ENCODE measurements around the gene SRGAP3.
"Not testable (repeated sequence)": the region's sequence is repeated elsewhere in the genome, so short reads cannot be mapped to it uniquely, and the experiment has no call there.

SRGAP3 gene

GRCh38 chr3:9088441-9089353 lies 160.7 kb downstream of the SRGAP3 start:
- no peak overlapping the region for H3K27ac ChIP-seq (ENCODE audit: insufficient read depth in 1 of 2, low read depth in 1 of 2, low read length in 2 of 2, poor library complexity in 1 of 2, severe bottlenecking in 2 of 2)
- H3K4me3 ChIP-seq (ENCODE audit: control insufficient read depth in 1 of 7, extremely low read depth in 1 of 7, insufficient read depth in 4 of 7, low read depth in 2 of 7, low read length in 6 of 7): no peak overlapping the region
- no peak for DNase-seq
- H3K4me1 ChIP-seq (ENCODE audit: control extremely low read depth in 1 of 4, control insufficient read depth in 4 of 4, insufficient read depth in 4 of 4, low read length in 3 of 4): peaks cover 0 to 20% (median 10%) of the 10 kb centered on the region in 4 experiments
- H3K9me3 ChIP-seq (ENCODE audit: control extremely low read depth in 1 of 5, control insufficient read depth in 4 of 5, insufficient read depth in 2 of 5, low read depth in 1 of 5, low read length in 4 of 5): no peaks in the 10 kb centered on the region
- no peaks in the 10 kb centered on the region for H3K27me3 ChIP-seq (replicated peaks in 2 of 5; ENCODE audit: control insufficient read depth in 4 of 5, insufficient read depth in 5 of 5, low read length in 4 of 5)
- ChIA-PET CTCF (no interaction called here), POLR2A (no interaction called here)
- H3K36me3 ChIP-seq (ENCODE audit: control insufficient read depth in 4 of 4, insufficient read depth in 4 of 4, low read length in 3 of 4): no peaks in the 10 kb centered on the region
- over 99% methylated on average over 10 of the region's 12 CpGs for WGBS (ENCODE audit: insufficient coverage)

GRCh38 chr3:9087831-9088413 lies 161.5 kb downstream of the SRGAP3 start:
- Histone ChIP-seq H3K4me3 (ENCODE audit: control insufficient read depth in 1 of 7, extremely low read depth in 1 of 7, insufficient read depth in 4 of 7, low read depth in 2 of 7, low read length in 6 of 7) (no peak overlapping the region), H3K27me3 (replicated peaks in 2 of 5; ENCODE audit: control insufficient read depth in 4 of 5, insufficient read depth in 5 of 5, low read length in 4 of 5) (no peaks in the 10 kb centered on the region), H3K36me3 (ENCODE audit: control insufficient read depth in 4 of 4, insufficient read depth in 4 of 4, low read length in 3 of 4) (no peaks in the 10 kb centered on the region), H3K4me1 (ENCODE audit: control extremely low read depth in 1 of 4, control insufficient read depth in 4 of 4, insufficient read depth in 4 of 4, low read length in 3 of 4) (peaks cover 0 to 20% (median 10%) of the 10 kb centered on the region in 4 experiments), H3K27ac (ENCODE audit: insufficient read depth in 1 of 2, low read depth in 1 of 2, low read length in 2 of 2, poor library complexity in 1 of 2, severe bottlenecking in 2 of 2) (no peak overlapping the region), H3K9me3 (ENCODE audit: control extremely low read depth in 1 of 5, control insufficient read depth in 4 of 5, insufficient read depth in 2 of 5, low read depth in 1 of 5, low read length in 4 of 5) (no peaks in the 10 kb centered on the region)
- ChIA-PET CTCF (no interaction called here), POLR2A (no interaction called here)
- DNase-seq: peak in 2 of 3 donors; percentile 21 to 22
- WGBS (ENCODE audit: insufficient coverage): 55% methylated on average over 4 of the region's 8 CpGs

- H3K9me3 ChIP-seq (ENCODE audit: control extremely low read depth in 1 of 5, control insufficient read depth in 4 of 5, insufficient read depth in 2 of 5, low read depth in 1 of 5, low read length in 4 of 5); H3K27ac ChIP-seq (ENCODE audit: insufficient read depth in 1 of 2, low read depth in 1 of 2, low read length in 2 of 2, poor library complexity in 1 of 2, severe bottlenecking in 2 of 2); H3K4me3 ChIP-seq (ENCODE audit: control insufficient read depth in 1 of 7, extremely low read depth in 1 of 7, insufficient read depth in 4 of 7, low read depth in 2 of 7, low read length in 6 of 7); H3K36me3 ChIP-seq (ENCODE audit: control insufficient read depth in 4 of 4, insufficient read depth in 4 of 4, low read length in 3 of 4); POLR2A ChIA-PET; DNase-seq; H3K27me3 ChIP-seq (replicated peaks in 2 of 5; ENCODE audit: control insufficient read depth in 4 of 5, insufficient read depth in 5 of 5, low read length in 4 of 5): not testable (repeated sequence)
- CTCF ChIA-PET: interaction anchor here (1.5 kb wide), 1 partner anchor 17 kb away, joined by 3 read pairs; no protein-coding TSS in a partner anchor
- no CpG with 5 or more reads among the region's 2 CpGs for WGBS (ENCODE audit: insufficient coverage)
- peaks cover 0 to 24% (median 10%) of the 10 kb centered on the region in 4 experiments for H3K4me1 ChIP-seq (ENCODE audit: control extremely low read depth in 1 of 4, control insufficient read depth in 4 of 4, insufficient read depth in 4 of 4, low read length in 3 of 4)
Measured at GRCh38 chr3:9085428-9085827, 164.0 kb downstream of the SRGAP3 start.

- Histone ChIP-seq H3K4me1 (ENCODE audit: control extremely low read depth in 1 of 4, control insufficient read depth in 4 of 4, insufficient read depth in 4 of 4, low read length in 3 of 4) (peaks cover 0 to 3% (median 0%) of the 10 kb centered on the region in 4 experiments), H3K27ac (ENCODE audit: insufficient read depth in 1 of 2, low read depth in 1 of 2, low read length in 2 of 2, poor library complexity in 1 of 2, severe bottlenecking in 2 of 2) (no peak overlapping the region), H3K9me3 (ENCODE audit: control extremely low read depth in 1 of 5, control insufficient read depth in 4 of 5, insufficient read depth in 2 of 5, low read depth in 1 of 5, low read length in 4 of 5) (no peaks in the 10 kb centered on the region), H3K27me3 (replicated peaks in 2 of 5; ENCODE audit: control insufficient read depth in 4 of 5, insufficient read depth in 5 of 5, low read length in 4 of 5) (no peaks in the 10 kb centered on the region), H3K4me3 (ENCODE audit: control insufficient read depth in 1 of 7, extremely low read depth in 1 of 7, insufficient read depth in 4 of 7, low read depth in 2 of 7, low read length in 6 of 7) (no peak overlapping the region), H3K36me3 (ENCODE audit: control insufficient read depth in 4 of 4, insufficient read depth in 4 of 4, low read length in 3 of 4) (no peaks in the 10 kb centered on the region)
- ChIA-PET CTCF (interaction anchor here (0.8 to 1.8 kb wide), 5 partner anchors 12 to 220 kb away, joined by 3 to 6 read pairs (median 4); no protein-coding TSS in a partner anchor), POLR2A (interaction anchor here (0.6 kb wide), 1 partner anchor 43 kb away, joined by 3 read pairs; no protein-coding TSS in a partner anchor)
- WGBS (ENCODE audit: insufficient coverage): 100% methylated on average over 1 of the region's 1 CpG
- DNase-seq: no peak
Measured at GRCh38 chr3:9081184-9081818, 168.1 kb downstream of the SRGAP3 start.

- POLR2A ChIA-PET: no interaction called here
- Histone ChIP-seq H3K36me3 (ENCODE audit: control insufficient read depth in 4 of 4, insufficient read depth in 4 of 4, low read length in 3 of 4) (no peaks in the 10 kb centered on the region), H3K4me1 (ENCODE audit: control extremely low read depth in 1 of 4, control insufficient read depth in 4 of 4, insufficient read depth in 4 of 4, low read length in 3 of 4) (peaks cover 0 to 3% (median 0%) of the 10 kb centered on the region in 4 experiments), H3K27ac (ENCODE audit: insufficient read depth in 1 of 2, low read depth in 1 of 2, low read length in 2 of 2, poor library complexity in 1 of 2, severe bottlenecking in 2 of 2) (no peak overlapping the region), H3K27me3 (replicated peaks in 2 of 5; ENCODE audit: control insufficient read depth in 4 of 5, insufficient read depth in 5 of 5, low read length in 4 of 5) (no peaks in the 10 kb centered on the region), H3K4me3 (ENCODE audit: control insufficient read depth in 1 of 7, extremely low read depth in 1 of 7, insufficient read depth in 4 of 7, low read depth in 2 of 7, low read length in 6 of 7) (no peak overlapping the region), H3K9me3 (ENCODE audit: control extremely low read depth in 1 of 5, control insufficient read depth in 4 of 5, insufficient read depth in 2 of 5, low read depth in 1 of 5, low read length in 4 of 5) (no peaks in the 10 kb centered on the region)
- 100% methylated on average over 2 of the region's 2 CpGs for WGBS (ENCODE audit: insufficient coverage)
- peak in 1 of 3 donors; percentile 8 for DNase-seq
- CTCF ChIA-PET: interaction anchor here (1.3 to 1.8 kb wide), 3 partner anchors 11 to 221 kb away, joined by 3 to 6 read pairs (median 5); no protein-coding TSS in a partner anchor
Measured at GRCh38 chr3:9080163-9080562, 169.3 kb downstream of the SRGAP3 start.

GRCh38 chr3:9079676-9080075 lies 169.8 kb downstream of the SRGAP3 start:
- 100% methylated on average over 8 of the region's 8 CpGs for WGBS (ENCODE audit: insufficient coverage)
- no peaks in the 10 kb centered on the region for H3K36me3 ChIP-seq (ENCODE audit: control insufficient read depth in 4 of 4, insufficient read depth in 4 of 4, low read length in 3 of 4)

More at GRCh38 chr3:9079676-9080075, 169.8 kb downstream of the SRGAP3 start:
- Histone ChIP-seq H3K27ac (ENCODE audit: insufficient read depth in 1 of 2, low read depth in 1 of 2, low read length in 2 of 2, poor library complexity in 1 of 2, severe bottlenecking in 2 of 2) (no peak overlapping the region), H3K9me3 (ENCODE audit: control extremely low read depth in 1 of 5, control insufficient read depth in 4 of 5, insufficient read depth in 2 of 5, low read depth in 1 of 5, low read length in 4 of 5) (no peaks in the 10 kb centered on the region), H3K27me3 (replicated peaks in 2 of 5; ENCODE audit: control insufficient read depth in 4 of 5, insufficient read depth in 5 of 5, low read length in 4 of 5) (no peaks in the 10 kb centered on the region), H3K4me1 (ENCODE audit: control extremely low read depth in 1 of 4, control insufficient read depth in 4 of 4, insufficient read depth in 4 of 4, low read length in 3 of 4) (peaks cover 0 to 3% (median 0%) of the 10 kb centered on the region in 4 experiments), H3K4me3 (ENCODE audit: control insufficient read depth in 1 of 7, extremely low read depth in 1 of 7, insufficient read depth in 4 of 7, low read depth in 2 of 7, low read length in 6 of 7) (no peak overlapping the region)
- DNase-seq: no peak
- CTCF ChIA-PET: interaction anchor here (1.8 kb wide), 1 partner anchor 222 kb away, joined by 5 read pairs; no protein-coding TSS in a partner anchor
- POLR2A ChIA-PET: no interaction called here

All from common myeloid progenitor, CD34-positive (primary cell).